ENCODE data around the gene CCDC142.
"Not testable (repeated sequence)": the region's sequence is repeated elsewhere in the genome, so short reads cannot be mapped to it uniquely, and the experiment has no call there.

CCDC142 gene

DNA sequence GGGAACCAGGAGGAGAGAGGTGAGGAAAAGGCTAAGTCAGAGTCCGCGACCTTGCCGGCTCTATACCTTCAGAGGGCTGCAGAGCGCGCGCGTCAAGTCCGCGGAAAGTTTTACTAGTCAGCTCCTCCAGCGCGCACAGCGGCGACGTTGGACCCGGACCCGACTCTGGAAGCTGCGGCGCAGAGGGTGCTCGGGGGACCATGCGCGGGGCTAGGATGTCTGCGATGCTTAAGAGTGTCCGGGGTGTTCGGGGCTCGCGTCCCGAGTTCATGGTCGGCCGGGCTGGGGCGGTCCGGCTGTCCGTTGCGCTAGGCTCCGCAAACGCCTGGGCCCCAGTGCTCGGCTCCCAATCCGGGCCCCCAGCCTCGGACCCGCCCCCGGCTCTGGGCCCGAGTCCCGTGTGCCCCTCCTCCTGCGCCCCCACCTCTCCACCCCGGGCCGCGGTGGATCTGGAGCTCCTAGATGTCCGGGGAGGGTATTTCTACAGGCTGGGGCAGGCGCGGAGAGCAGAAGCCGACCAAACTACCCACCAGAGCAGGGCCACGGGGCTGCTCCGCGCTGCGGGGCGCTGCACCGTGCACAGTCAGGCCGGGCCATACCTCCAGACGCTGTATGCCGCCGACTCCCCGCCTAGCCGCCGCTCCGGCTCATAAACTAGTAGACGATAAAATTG lies 16.6 kb upstream of the CCDC142 start, which contains the start of gene LBX2:
Gene LBX2 (minus strand): TSS at position 337 of the 673 bp plus-strand sequence. CDS start 66 bp downstream, at position 271.
- DNase-seq (ENCODE audit: low spot score) = no peak

DNA sequence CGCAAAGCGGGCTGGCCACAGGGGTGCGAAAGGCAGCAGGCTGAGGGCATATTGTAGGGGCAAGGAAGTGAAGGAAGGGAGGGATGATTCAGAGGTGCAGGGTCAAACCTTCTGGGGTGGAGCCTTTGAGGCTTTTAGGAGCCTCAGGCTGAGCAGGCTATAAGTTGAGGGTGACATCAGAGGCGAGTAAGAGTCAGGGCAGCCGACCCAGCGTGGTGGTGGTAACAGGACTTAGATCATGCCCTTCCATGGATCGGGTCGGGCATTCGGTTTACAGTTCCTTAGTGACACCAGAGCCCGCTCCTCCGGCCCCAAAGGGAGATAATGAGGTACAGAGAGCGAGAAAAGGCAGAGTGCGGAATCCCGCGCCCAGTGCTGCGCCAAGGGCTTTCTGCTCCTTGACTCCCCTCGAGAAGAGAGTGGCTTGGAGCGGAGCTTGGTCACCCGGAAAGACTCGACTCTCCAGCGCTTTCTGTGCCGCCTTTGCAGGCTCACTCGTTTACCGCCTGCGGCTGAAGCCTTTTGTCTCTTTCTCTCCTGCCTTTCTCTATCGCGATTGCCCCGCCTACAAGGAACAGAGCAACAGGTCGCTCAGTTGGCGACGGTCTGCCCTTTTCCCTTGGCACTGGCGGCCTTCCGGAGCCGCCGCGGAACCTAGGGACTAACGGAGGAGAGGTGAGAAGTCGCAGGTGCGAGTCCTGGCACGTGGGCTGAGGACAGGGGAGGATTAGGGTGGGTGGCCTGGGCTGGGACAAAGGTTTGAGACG lies 15.9 kb upstream of the CCDC142 start:
- DNase-seq (ENCODE audit: low spot score) = peak; percentile 21

DNA sequence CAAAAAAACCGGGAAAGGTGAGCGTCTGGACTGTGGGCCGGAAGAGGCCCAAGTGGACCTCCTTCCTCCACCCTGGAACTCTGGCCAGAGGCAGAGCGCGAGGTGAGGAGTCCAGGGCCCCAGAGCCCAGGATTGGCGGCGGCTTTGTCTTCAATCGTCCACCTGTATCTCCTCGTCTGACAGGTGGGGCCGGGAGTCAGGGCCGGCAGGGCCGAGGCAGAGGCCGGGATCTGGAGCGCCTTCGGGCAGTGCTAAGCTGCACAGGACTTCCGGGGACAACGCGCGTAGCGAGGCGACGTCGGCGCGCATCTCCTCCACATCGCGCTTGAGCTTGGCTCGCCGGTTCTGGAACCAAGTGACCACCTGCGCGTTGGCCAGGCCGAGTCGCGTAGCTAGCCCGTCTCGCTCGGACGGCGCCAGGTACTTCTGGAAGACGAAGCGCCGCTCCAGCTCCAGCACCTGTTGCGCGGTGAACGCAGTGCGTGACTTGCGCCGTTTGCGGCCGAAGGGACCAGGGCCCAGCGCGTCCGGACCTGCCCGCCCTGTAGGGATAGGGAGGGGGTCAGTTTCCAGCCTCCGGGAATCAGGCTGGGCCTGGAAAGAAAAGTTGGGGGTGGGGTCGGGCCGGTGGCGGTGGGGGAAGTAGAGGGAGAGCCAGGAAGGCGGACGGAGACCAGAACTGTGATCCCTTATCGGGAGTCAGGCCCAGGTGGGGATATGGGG lies 15.1 kb upstream of the CCDC142 start:
- DNase-seq (ENCODE audit: low spot score) = no peak

DNA sequence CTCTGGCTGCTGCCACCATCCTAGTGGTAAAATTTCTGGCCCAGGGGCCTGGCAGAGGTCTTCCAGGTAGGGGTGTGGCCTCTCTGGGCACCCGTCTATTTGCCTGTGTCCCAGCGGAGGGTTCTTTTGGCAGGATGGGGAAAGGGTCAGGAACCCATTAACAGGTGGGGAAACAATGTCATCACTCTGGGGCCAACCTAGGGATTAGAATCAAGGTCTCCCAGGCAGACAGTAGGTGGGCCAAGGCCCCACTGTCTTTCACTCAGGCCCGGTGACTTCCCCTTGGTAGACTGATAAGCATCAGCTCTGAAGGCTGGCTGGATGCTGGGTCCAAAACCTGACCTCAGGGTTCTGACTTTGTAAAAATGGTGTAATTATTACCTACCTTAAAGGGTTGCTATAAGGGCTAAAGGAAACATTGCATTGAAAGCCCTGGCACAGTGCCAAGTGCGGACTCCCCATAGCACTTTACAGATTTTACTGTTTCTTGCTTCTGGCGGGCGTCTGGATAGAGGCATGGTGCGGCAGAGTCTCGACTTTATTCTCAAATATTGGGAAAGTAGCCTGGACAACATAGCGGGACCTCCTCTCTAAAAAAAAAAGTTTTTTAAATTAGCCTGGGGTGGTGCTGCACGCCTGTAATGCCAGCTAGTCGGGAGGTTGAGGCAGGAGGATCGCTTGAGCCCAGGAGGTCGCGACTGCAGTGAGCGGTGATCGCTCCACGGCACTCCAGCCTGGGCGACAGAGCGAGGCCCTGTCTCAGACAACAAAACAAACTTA lies 14.4 kb upstream of the CCDC142 start:
- DNase-seq (ENCODE audit: low spot score) = no peak

DNA sequence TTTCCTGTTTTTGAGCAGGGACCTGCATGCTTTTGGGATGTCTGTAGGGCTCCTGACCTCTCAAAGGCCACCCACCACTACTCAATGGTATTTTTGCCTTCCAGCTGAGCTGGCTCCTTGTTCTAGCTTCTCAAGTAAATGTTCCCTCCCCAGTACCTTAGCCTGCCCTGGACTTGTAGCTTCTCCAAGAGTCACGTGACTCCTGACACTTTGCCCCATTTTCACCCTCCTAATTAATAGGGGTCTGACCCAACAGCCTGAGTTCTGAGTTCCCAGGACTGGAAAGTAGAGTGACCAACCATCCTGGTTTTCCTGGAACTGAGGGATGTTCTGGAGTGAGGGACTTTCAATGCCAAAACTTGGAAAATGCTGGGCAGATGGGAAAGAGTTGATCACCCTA lies 12.6 kb upstream of the CCDC142 start:
- no peak for DNase-seq (ENCODE audit: low spot score)

DNA sequence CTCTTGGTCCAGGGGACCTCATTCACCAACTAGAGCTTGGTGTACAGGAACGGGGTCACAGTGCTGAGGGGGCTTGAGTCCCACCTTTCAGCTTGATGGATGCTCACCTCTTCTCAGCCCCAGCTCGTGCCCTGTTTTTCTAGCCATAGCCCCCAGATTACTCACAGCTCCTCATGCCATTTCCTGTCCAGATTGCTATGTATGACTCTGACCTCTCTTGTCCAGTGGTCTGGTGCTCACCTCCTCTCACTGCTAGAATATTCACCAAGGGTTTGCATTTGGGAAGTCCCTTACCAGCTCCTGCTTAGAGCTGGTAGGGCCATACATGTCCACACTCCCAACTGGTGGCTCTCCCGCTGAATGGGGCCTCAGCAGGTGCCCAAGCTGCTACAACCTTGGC lies 10.7 kb upstream of the CCDC142 start:
- no peak for DNase-seq (ENCODE audit: low spot score)

DNA sequence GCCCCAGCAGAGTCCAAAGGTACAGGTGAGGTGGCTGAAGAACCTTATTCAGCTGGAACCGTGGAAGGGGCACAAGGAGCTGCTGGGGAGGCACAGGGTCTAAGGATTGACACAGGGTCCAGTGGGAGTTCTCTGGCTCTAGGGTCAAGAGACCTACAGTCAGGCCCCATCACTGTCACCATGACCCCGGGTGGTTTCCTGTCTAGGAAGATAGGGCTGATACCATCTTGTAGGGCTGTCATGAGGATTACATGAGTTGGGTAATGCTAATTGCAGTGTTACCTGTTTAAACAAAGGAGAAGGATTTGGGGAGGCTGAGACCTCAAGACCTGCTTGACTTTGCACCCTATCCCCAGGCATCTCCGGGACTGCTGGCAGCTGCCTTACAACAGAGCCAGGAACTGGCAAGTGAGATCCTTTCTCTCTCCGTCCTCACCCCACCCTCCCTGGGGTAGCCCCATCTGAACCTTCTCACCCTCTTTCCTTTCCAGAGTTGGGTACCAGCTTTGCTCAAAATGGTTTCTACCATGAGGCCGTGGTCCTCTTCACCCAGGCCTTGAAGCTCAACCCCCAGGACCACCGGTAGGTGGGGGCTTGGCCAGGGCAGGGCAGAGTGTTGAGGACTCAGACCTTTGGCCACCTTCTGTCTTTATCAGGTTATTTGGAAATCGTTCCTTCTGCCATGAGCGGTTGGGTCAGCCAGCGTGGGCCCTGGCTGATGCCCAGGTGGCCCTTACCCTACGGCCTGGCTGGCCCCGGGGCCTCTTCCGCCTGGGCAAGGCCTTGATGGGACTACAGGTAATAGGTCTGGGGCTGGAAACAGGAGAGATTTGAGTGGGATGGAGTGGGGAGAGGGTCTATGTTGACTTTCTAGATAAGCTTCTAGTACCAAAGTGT lies 9.1 kb upstream of the CCDC142 start:
- DNase-seq (ENCODE audit: low spot score) = no peak

DNA sequence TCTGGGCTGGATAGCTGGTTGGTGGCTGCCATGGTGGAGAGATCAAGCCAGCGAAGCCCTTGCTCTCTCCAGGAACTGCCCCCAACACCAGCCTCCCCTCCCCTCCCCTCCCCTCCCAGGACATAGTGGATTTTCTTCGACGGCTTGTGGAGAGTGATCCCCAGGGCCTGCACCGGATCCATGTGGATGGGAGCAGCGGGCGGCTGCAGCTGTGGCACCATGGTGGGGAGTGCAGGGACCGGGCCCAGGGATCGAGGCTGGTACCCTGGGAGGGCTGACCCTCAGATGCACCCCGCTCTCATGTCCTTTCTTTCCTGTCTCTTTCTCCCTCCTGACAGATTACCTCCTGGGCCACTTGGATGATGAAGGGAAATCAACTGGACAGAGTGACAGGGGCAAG lies 7.1 kb upstream of the CCDC142 start:
- DNase-seq (ENCODE audit: low spot score) = no peak

DNA sequence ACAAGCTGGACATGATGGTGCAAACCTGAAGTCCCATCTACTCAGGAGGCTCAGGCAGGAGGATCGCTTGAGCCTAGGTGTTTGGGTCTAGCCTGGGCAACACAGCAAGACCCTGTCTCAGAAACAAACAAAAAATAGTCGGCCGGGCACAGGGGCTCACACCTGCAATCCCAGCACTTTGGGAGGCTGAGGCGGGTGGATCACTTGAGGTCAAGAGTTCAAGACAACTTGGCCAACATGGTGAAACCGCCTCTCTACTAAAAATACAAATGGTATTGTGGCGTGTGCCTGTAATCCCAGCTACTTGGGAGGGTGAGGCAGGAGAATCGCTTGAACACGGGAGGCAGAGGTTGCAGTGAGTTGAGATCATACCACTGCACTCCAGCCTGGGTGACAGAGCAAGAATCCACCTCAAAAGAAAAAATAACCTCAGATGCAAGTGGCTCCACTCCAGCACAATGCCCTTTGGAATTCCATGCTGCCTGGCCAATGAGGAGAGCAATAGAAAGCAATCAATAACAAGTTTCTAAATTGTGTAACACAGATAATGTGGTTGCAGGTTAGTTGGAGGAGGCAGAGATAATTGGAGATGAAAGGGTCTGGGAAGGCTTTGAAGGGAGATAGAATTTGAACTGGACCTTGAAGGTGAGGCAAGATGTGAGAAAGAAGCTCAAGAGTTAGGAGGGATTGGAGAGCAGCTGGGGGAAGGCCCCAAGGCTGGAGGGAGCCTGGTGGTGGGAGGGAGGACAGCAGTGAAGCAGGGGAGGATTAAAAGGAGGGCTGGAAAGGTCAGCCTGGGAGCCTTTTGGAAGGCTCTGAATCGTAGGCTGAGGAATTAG lies 6.1 kb upstream of the CCDC142 start:
- no peak for DNase-seq (ENCODE audit: low spot score)

DNA sequence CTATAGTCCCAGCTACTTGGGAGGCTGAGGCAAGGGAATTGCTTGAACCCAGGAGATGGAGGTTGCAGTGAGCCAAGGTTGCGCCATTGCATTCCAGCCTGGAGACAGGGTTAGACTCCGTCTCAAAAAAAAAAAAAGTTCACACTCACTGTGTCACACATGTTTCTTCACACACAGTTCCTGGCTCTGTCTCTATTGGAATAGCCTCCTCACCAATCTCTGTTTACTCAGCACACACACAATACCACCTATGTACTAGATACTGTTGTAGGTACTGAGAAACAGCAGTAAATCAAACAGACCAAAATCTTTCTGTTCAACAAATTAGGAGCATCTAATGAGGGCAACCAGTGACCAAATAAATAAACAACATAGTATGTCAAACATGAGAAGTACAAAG lies 3.3 kb upstream of the CCDC142 start:
- no peak for DNase-seq (ENCODE audit: low spot score)

DNA sequence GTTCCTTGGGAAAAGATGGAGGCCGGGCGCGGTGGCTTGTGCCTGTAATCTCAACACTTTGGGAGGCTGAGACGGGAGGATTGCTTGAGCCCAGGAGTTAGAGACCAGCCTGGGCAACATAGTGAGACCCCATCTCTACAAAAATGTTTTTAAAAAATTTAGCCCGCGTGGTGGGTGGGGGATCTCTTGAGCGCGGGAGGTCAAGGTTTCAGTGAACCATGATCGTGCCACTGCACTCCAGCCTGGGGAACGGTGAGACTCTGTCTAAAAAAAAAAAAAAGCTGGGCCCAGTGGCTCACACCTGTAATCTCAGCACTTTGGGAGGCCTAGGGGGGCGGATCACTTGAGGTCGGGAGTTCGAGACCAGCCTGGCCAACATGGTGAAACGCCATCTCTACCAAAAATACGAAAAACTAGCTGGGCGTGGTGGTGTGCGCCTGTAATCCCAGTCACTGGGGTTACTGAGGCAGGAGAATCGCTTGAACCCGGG lies 922 bp upstream of the CCDC142 start:
- not testable (repeated sequence) for DNase-seq (ENCODE audit: low spot score)

DNA sequence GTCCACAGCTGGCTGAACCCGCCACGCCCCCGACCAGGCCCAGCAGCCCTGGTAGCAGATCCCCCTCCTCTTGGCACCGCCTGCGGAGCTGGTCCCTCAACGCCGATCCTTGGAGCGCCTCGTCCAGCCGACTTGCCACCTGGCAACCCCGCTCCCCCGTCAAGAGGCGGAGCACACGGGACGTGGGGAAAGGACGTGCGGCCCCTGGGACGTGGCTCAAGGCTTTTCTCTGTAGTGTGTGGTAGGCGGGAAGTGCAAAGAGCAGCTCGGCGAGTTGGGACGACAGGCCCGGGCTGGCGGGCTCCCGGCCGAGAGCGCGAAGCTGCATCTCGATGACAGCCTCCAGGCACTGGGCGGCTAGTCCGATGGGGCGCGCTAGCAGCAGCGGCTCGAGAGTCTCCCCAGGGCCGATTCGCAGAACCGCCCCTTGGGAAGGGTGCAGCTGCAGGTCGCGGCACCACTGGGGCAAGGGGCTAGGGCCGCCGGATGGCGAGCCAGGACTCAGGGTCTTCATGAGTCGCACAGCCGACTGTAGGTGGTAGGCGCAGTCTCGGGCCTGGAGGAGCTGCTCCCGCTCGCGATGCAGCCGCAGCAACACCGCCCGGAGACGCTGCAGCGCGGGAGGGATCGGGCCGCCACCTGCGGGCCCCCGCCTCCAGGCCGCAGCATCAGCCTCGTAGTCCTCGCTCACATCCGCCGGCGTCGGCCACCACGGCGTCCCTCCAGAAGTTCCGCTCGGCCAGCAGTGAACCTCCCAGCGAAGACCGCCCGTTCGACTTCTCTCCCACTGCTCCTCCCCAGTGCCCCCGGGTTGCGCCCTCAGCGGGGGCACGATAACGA lies 617 bp downstream of the CCDC142 start:
- DNase-seq (ENCODE audit: low spot score) = peak; percentile 31

DNA sequence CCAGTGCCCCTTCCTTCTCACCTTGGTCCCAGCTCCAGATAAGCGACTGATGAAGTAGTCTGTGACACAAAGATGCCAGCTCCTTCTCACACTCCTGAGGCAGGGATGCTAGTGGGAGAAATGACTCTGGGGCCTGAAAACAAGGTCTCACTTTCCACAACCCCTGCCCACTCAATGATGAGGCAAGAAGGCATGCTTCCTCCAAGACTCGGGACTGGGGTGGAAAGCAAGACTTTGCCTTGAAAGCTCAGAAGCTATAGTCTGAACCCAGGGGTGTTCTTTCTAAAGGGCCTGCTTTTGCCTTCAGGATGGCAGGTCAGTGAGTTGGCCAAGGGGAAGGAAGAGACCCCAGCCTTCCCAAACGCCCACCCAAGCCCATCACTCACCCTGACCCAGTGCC lies 1.4 kb downstream of the CCDC142 start:
- no peak for DNase-seq (ENCODE audit: low spot score)

DNA sequence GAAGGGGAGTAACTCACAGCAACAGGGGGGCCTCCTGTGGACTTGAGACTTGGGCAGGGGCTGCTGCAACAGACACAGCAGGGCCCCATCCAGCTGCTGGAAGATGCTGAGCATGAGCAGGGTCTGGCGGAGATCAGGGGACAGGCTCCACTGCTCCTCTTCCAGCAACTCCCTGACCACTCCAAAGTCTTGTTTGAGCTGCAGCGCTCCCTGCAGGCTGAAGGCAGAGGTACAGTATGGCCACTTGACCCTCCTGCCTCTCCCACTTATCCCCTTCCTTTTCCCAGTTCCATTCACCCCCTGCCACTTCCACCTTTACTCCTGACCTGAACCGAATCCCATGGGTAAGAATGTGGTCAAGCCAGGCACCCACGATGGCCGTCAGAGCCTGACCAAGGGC lies 7.9 kb downstream of the CCDC142 start:
- no peak for DNase-seq (ENCODE audit: low spot score)

DNA sequence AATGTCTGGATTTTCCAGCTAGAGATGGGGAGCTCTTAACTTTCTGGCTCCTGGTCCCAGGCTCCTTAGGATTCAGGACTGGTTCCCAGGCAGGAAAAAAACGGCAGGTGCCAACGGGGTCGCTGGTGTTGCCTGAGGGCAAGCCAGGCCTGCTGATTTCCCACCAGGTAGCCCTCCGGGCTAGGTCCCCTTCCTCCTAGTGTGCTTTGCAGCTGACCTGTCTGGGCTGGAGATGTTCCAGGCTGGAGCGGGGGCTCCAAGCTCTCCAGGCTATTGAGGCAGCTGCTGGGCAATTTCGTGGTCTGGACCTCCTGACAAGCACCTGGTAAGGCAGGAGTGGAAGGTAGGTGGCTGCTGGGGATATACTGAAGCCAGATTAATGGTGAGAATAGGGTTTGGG lies 8.3 kb downstream of the CCDC142 start:
- no peak for DNase-seq (ENCODE audit: low spot score)

DNA sequence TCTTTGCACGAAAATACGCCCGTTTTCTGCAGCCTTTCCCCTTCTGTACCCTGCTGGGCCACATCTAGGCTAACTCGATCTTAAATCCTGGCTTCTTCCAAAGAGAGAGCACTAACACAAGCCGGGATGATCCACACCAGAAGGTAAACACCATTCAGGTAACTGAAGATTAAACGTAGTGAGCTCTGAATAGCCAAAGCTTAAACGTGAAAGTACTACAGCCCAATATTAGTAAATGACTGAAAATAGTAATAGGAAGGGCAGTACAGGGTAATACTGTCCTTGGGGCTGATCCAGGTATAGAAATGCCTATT lies 9.9 kb downstream of the CCDC142 start:
- DNase-seq (ENCODE audit: low spot score) = no peak

DNA sequence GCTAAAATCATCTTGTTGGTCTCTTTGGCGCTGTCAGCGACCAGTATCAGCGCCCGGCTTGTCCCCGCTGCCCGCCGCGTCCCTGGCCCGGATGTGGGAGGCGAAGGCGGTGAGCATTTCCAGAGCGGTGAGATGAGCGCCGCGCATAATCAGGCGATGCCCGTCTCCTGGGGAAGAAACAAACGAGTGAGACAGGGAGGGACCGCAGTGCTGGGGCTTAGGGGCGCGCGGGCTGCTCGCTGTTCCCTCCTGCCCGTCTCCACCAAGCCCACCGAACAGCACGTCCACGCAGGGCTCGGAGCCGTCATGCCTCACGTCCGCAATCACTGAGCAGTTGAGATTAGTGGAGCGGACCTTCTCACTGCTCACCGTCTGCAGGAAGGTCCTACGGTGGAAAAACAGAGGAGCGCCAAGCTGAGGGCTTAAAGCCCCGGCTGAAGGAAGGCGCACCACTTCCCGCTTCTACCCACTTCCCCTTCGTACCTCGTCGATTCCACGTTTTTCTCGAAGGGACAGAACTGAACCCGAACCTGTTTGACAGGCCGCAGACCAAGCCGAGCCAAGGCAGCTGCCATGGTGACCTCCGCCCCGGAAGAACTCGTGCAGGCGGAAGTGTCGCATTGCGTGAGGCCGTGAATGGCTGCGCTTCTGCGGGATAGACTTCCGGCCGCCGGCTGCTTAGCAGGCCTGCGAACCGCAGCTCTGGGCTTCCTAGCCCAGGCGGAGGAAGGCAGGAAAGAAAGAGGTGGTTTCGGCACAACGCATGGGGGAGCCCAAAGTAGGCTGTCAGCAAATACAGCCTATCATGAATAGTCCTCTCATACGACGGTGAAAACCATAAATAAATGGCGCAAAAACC lies 10.5 kb downstream of the CCDC142 start, which contains the start of gene MRPL53:
Gene MRPL53 (minus strand): TSS at position 595 of the 859 bp plus-strand sequence. CDS start 20 bp downstream, at position 575.
- peak; percentile 83 for DNase-seq (ENCODE audit: low spot score)
